Sigmoid colon (tissue), 4 donors: Measurements from ENCODE around the gene FXYD1.

Experiments used
- EP300 ChIP-seq, 4 donors: sonication (generic); formaldehyde crosslinking; IDR thresholded peaks; one replicate each; pipeline ENCODE4 v1.6.1; 2017; ENCODE audit warnings: antibody characterized with exemption in 4 of 4
- POLR2A ChIP-seq, 2 donors: fragments of 450-650 bp; IDR thresholded peaks; one replicate each; pipeline ENCODE4 v1.6.1; 2016; ENCODE audit warnings: antibody characterized with exemption in 2 of 2, mild to moderate bottlenecking in 2 of 2, moderate library complexity in 2 of 2
- TF ChIP-seq, protein P1 (sequence below), 4 experiments: fragments of 450-650 bp in 3 of 4; fragments of 200-600 bp in 1 of 4; IDR thresholded peaks; one replicate each; pipeline ENCODE4 v1.5.1; 2016 to 2019; ENCODE audit warnings: antibody characterized with exemption in 4 of 4, mild to moderate bottlenecking in 3 of 4, moderate library complexity in 2 of 4

DNA sequence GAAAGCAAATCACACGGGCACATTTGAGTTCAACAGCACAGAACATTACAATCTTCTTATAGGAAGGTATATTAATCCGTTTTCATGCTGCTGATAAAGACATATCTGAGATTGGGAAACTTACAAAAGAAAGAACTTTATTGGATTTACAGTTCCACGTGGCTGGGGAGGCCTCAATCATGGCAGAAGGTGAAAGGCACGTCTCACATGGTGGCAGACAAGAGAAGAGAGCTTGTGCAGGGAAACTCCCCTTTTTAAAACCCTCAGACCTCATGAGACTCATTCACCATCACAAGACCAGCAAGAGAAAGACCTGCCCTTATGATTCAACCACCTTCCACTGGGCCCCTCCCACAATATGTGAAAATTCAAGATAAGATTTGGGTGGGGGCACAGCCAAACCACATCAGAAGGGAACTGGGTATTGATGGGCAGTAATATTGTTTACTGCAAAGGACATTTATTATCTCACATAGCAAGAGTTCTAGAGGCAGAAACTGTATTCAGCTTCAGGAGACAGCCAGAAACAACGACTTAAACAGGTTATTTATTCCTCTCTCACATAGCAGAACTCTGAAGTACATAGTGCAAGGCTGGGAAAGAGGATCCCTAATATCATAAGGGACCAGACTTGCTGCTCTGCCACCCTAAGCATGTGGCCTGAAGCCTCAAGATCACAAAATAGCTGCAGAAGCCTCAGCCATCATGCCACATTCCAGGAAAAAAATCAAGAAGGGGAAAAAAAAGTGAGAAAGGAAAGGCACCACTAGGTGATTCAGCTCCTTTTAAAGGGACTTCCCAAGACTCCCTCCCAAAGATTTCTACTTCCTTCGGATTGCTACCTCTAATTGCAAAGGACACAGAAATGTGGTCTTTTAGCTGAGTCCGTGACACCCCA, 39.0 kb downstream of the FXYD1 start:
- TF ChIP-seq, protein P1, sequence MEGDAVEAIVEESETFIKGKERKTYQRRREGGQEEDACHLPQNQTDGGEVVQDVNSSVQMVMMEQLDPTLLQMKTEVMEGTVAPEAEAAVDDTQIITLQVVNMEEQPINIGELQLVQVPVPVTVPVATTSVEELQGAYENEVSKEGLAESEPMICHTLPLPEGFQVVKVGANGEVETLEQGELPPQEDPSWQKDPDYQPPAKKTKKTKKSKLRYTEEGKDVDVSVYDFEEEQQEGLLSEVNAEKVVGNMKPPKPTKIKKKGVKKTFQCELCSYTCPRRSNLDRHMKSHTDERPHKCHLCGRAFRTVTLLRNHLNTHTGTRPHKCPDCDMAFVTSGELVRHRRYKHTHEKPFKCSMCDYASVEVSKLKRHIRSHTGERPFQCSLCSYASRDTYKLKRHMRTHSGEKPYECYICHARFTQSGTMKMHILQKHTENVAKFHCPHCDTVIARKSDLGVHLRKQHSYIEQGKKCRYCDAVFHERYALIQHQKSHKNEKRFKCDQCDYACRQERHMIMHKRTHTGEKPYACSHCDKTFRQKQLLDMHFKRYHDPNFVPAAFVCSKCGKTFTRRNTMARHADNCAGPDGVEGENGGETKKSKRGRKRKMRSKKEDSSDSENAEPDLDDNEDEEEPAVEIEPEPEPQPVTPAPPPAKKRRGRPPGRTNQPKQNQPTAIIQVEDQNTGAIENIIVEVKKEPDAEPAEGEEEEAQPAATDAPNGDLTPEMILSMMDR (IDR thresholded peaks at IDR 0.05): no peak
- TF ChIP-seq POLR2A (IDR thresholded peaks at IDR 0.05) (no peak), EP300 (IDR thresholded peaks at IDR 0.05) (no peak)
